Adrenal gland (tissue), 12 donors: ENCODE results near the gene TCF4. TPM values are rescaled to one million over a fixed set of nuclear protein-coding genes. Genes with fewer than 3 reads are reported as not detected.
A peak's percentile ranks its signal among the peaks of the same experiment; 100 is the strongest.

Source experiments
- DNase-seq, 7 donors: peaks; one replicate each; pipeline ENCODE4 v3.0.0-alpha.2; 2019 to 2020
- H3K27ac ChIP-seq, 5 donors: fragments of 200-600 bp; sonication (generic) in 4 of 5; 1 replicate in 3 of 5; 2 replicates in 2 of 5; pipeline versions ENCODE4 v1.5.1 to v1.8.0; 2016 to 2020; ENCODE audit warnings: mild to moderate bottlenecking in 1 of 5
- H3K27me3 ChIP-seq: fragments of 200-600 bp; 2 replicates; pipeline ENCODE4 v1.8.0; 2021
- H3K36me3 ChIP-seq, 2 donors: fragments of 200-600 bp; replicated peaks in 1 of 2; 1 replicate in 1 of 2; 2 replicates in 1 of 2; pipeline versions ENCODE4 v1.5.1 to v1.8.0; 2018 to 2022
- H3K4me1 ChIP-seq, 2 donors: fragments of 200-600 bp; replicated peaks in 1 of 2; 1 replicate in 1 of 2; 2 replicates in 1 of 2; pipeline versions ENCODE4 v1.5.1 to v1.8.0; 2018 to 2021
- H3K4me3 ChIP-seq, 4 donors: fragments of 200-600 bp; sonication (generic) in 3 of 4; one replicate each; pipeline ENCODE4 v1.5.1; 2016 to 2018
- H3K9me3 ChIP-seq, 3 donors: fragments of 200-600 bp; sonication (generic) in 1 of 3; replicated peaks in 1 of 3; 1 replicate in 2 of 3; 2 replicates in 1 of 3; pipeline versions ENCODE4 v1.5.1 to v1.8.0; 2016 to 2021
- POLR2A ChIP-seq, 2 donors: fragments of 450-650 bp; IDR thresholded peaks; one replicate each; pipeline ENCODE4 v1.6.1; 2017; ENCODE audit warnings: antibody characterized with exemption in 2 of 2, mild to moderate bottlenecking in 2 of 2, moderate library complexity in 1 of 2
- WGBS, 4 donors: extraction: QIAGEN DNeasy Blood & Tissue Kit in 2 of 4; methylation state at CpG; one replicate each; pipeline versions ENCODE4 v1.1.5 to v1.1.7; 2013 to 2017; 5-methylcytosine and 5-hydroxymethylcytosine counted together
- intact Hi-C, 2 donors: fragments of 100-400 bp; cut with DNase I; formaldehyde crosslinking; loops; one replicate each; pipeline versions ENCODE4 v1.14.1 to v1.15.0; 2022 to 2023
- polyA plus RNA-seq, 3 donors: library from polyadenylated mRNA; stranded (reverse); fragments of 200-250 nt in 2 of 3; fragments of 350-450 nt in 1 of 3; fragmentation: Illumina TruSeq in 1 of 3; extraction: RNeasy Lipid Tissue Mini Kit (QIAGEN cat#74804) in 1 of 3; gene quantifications; one replicate each; pipeline ENCODE4 v1.2.3, GENCODE V29; 2013 to 2014
- total RNA-seq, 9 donors: library from RNA; depleted of rRNA in 4 of 9; stranded (reverse); fragments of >200 nt in 4 of 9; fragments of 120-200 nt in 1 of 9; fragmentation: NEBNext Ultra II Directional in 1 of 9; extraction: Animal tissue kit (Norgen Biotek cat#: 25700) in 1 of 9; gene quantifications; one replicate each; pipeline versions ENCODE4 v1.1.0 to v1.2.4, GENCODE V29; 2013 to 2023
- TF ChIP-seq, protein P1 (sequence below), 6 experiments: fragments of 450-650 bp in 4 of 6; fragments of 200-600 bp in 2 of 6; sonication (generic) in 1 of 6; IDR thresholded peaks; 1 replicate in 5 of 6; 2 replicates in 1 of 6; pipeline versions ENCODE4 v1.5.1 to v1.8.0; 2016 to 2021; ENCODE audit warnings: antibody characterized with exemption in 6 of 6, mild to moderate bottlenecking in 2 of 6, moderate library complexity in 1 of 6
- donor health status: healthy with polysubstance abuse.
- donor health status: Bipolar disorder and iron deficiency.
- donor health status: DM: yes; HTN: yes; CAD: no.
- donor health status: DM: no; HTN: no; CAD: no.
- donor health status: DM: no; HTN: no; CAD: no.
- donor health status: DM: yes; HTN: yes; CAD: no.

The TCF4 gene
- total and polyA plus RNA-seq, 12 donors: 21.9 to 196 (median 112) TPM

DNA sequence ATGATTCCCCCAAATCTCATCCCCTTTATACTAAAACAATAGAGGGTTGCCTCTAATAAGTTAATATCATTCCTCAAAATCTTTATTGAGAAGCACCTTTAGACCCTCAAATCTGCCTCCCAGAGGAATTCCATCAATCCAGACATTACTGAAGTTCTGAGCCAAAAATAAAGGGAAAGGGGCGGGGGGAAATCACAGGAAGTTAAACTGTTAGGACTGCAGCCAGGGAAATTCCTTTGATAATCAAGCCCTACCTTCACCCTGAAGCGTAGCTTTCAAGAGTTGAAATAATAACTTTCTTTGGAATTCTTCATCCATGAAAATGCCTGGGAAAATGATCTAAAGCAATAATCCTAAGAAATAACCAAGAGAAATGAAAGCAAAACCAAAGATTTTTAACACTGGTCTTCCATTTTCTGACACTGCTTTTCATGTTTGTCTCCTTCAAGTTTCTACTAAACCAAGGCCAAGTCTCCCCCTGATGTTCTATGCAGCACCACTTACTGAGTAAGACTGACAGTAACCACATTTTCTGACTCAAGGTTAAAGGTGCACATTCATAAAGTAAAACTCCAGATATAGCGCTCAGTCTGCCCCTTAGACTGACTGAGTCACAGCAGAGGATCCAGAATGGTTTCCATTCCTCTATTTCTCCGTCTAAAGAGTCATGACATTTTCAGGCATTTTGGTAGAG, 78.2 kb downstream of the TCF4 start:
- Histone ChIP-seq H3K9me3 (no peaks in the 10 kb centered on the region), H3K4me3 (peak overlapping the region in 2 of 4 donors; percentile 3 to 58), H3K27me3 (no peaks in the 10 kb centered on the region), H3K27ac (peak overlapping the region; percentile 0 to 90 (median 65)), H3K4me1 (peaks cover 0 to 14% of the 10 kb centered on the region in 2 donors), H3K36me3 (no peaks in the 10 kb centered on the region)
- WGBS, 4 donors: 15 to 23% (median 20%) methylated on average over 4 of the region's 4 CpGs
- TF ChIP-seq, protein P1, sequence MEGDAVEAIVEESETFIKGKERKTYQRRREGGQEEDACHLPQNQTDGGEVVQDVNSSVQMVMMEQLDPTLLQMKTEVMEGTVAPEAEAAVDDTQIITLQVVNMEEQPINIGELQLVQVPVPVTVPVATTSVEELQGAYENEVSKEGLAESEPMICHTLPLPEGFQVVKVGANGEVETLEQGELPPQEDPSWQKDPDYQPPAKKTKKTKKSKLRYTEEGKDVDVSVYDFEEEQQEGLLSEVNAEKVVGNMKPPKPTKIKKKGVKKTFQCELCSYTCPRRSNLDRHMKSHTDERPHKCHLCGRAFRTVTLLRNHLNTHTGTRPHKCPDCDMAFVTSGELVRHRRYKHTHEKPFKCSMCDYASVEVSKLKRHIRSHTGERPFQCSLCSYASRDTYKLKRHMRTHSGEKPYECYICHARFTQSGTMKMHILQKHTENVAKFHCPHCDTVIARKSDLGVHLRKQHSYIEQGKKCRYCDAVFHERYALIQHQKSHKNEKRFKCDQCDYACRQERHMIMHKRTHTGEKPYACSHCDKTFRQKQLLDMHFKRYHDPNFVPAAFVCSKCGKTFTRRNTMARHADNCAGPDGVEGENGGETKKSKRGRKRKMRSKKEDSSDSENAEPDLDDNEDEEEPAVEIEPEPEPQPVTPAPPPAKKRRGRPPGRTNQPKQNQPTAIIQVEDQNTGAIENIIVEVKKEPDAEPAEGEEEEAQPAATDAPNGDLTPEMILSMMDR (IDR thresholded peaks at IDR 0.05): no peak
- TF ChIP-seq POLR2A (IDR thresholded peaks at IDR 0.05): no peak
- intact Hi-C loops: no loop called here
- DNase-seq: peak in 3 of 7 donors; percentile 15 to 18 (median 17)

DNA sequence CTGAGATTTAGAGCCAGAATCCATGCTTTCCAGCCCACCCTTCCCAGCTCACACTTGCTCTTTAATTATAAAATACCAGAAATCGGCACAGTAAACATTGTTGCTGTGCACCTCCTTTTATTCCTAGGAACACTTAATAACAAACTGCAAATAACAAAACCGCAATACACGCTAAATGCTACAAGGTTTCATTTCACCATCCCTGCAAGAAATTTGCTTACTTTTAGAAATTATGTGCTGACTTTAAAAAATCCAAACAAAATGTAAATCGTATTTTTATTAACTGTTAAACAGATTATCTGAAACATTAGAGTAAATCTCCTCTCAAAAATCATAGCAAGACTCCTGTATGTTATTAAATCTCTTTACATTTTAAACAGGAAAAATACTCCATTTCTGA, 79.3 kb downstream of the TCF4 start:
- H3K9me3 ChIP-seq: no peaks in the 10 kb centered on the region
- H3K27me3 ChIP-seq: no peaks in the 10 kb centered on the region
- no peak for DNase-seq
- no peaks in the 10 kb centered on the region for H3K36me3 ChIP-seq
- H3K4me1 ChIP-seq: peaks cover 0 to 14% of the 10 kb centered on the region in 2 donors
- H3K27ac ChIP-seq: peak overlapping the region in 1 of 5 donors; percentile 81
- TF ChIP-seq, protein P1 (IDR thresholded peaks at IDR 0.05): no peak
- no peak for TF ChIP-seq POLR2A (IDR thresholded peaks at IDR 0.05)
- H3K4me3 ChIP-seq: no peak overlapping the region
- intact Hi-C loops: no loop called here
- WGBS, 4 donors: 67 to 84% (median 83%) methylated on average over 4 of the region's 4 CpGs

DNA sequence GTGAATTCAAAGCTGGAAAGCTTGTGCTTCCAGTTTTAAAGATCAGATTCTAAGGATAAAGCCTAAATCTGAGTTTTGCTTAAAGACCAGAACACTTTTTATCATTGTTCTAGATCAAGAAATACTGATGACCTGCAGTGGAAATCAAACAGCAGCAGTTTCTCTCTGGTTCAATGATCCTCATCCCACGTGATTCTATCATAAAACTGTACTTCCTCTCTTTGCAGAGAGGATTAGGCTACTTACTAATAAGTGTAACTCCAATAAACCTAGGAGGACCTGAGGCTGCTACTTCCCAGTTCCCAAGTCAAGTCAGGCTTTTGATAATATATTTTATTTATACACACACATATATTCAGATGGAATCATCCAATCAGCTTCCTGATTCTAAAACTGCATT, 81.9 kb downstream of the TCF4 start:
- Histone ChIP-seq H3K36me3 (no peaks in the 10 kb centered on the region), H3K9me3 (no peaks in the 10 kb centered on the region), H3K27ac (no peak overlapping the region), H3K4me3 (no peak overlapping the region), H3K4me1 (peaks cover 0 to 15% of the 10 kb centered on the region in 2 donors), H3K27me3 (no peaks in the 10 kb centered on the region)
- WGBS, 4 donors: 53 to 69% (median 55%) methylated on average over 1 of the region's 1 CpG
- TF ChIP-seq POLR2A (IDR thresholded peaks at IDR 0.05): no peak
- TF ChIP-seq, protein P1 (IDR thresholded peaks at IDR 0.05): no peak
- no peak for DNase-seq
- intact Hi-C loops: no loop called here

DNA sequence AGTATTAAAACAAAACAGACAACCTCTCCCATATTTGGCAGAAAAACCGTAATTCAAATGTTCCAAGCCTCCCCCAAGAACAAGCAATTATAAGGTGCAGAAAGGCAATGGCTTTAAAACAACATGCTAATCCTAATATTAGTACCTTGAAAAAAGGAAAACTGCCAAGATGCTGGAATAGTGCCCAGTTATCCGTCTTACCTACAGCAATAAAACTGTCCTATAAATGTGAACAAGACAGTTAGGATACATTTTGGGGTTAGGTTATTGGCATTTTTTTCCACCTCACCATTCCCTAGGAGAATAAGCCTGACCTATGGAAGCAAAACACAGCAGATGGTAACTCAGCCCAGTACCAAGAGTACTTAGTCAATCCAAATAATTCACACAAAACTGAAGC, 83.2 kb downstream of the TCF4 start:
- no peaks in the 10 kb centered on the region for H3K27me3 ChIP-seq
- H3K4me3 ChIP-seq: no peak overlapping the region
- H3K27ac ChIP-seq: no peak overlapping the region
- WGBS, 4 donors: 65 to 74% (median 67%) methylated on average over 2 of the region's 2 CpGs
- TF ChIP-seq, protein P1 (IDR thresholded peaks at IDR 0.05): no peak
- no peak for TF ChIP-seq POLR2A (IDR thresholded peaks at IDR 0.05)
- no peak for DNase-seq
- no peaks in the 10 kb centered on the region for H3K36me3 ChIP-seq
- H3K9me3 ChIP-seq: no peaks in the 10 kb centered on the region
- intact Hi-C loops: no loop called here
- H3K4me1 ChIP-seq: peaks cover 0 to 19% of the 10 kb centered on the region in 2 donors
